ENCODE data around the gene NPAS3.

The NPAS3 gene

GRCh38 chr14:32906672-32907071 lies 32.0 kb upstream of the NPAS3 start:
- H3K27ac ChIP-seq: no peak overlapping the region
- ChIA-PET CTCF (no interaction called here), POLR2A (ENCODE audit: low non-redundant PET) (no interaction called here)
- no peak for DNase-seq (ENCODE audit: low spot score)
- TF ChIP-seq CTCF (conservative IDR thresholded peaks at IDR 0.05; ENCODE audit: low read depth): no peak

GRCh38 chr14:32908196-32909084 lies 30.2 kb upstream of the NPAS3 start:
- DNase-seq (ENCODE audit: low spot score): no peak
- H3K27ac ChIP-seq: no peak overlapping the region
- CTCF ChIA-PET: no interaction called here
- TF ChIP-seq CTCF (conservative IDR thresholded peaks at IDR 0.05; ENCODE audit: low read depth): no peak
- POLR2A ChIA-PET (ENCODE audit: low non-redundant PET): no interaction called here

- CTCF ChIA-PET: interaction anchor here (0.5 to 0.6 kb wide), 2 partner anchors 327 to 344 kb away, joined by 3 to 4 read pairs; no protein-coding TSS in a partner anchor
These were observed 25.0 kb upstream of the NPAS3 start for GRCh38 chr14:32913725-32914124.

GRCh38 chr14:32914391-32914790 lies 24.3 kb upstream of the NPAS3 start:
- POLR2A ChIA-PET (ENCODE audit: low non-redundant PET): no interaction called here
- DNase-seq (ENCODE audit: low spot score): no peak
- no peak for TF ChIP-seq CTCF (conservative IDR thresholded peaks at IDR 0.05; ENCODE audit: low read depth)
- H3K27ac ChIP-seq: no peak overlapping the region
- CTCF ChIA-PET: interaction anchor here (0.6 kb wide), 1 partner anchor 343 kb away, joined by 3 read pairs; no protein-coding TSS in a partner anchor

More at GRCh38 chr14:32913725-32914124, 25.0 kb upstream of the NPAS3 start:
- no peak for DNase-seq (ENCODE audit: low spot score)
- POLR2A ChIA-PET (ENCODE audit: low non-redundant PET): no interaction called here
- no peak for TF ChIP-seq CTCF (conservative IDR thresholded peaks at IDR 0.05; ENCODE audit: low read depth)
- H3K27ac ChIP-seq: no peak overlapping the region

- POLR2A ChIA-PET (ENCODE audit: low non-redundant PET): interaction anchor here (0.6 kb wide), 1 partner anchor 210 kb away, joined by 3 read pairs; no protein-coding TSS in a partner anchor
- CTCF ChIA-PET: interaction anchor here (0.7 kb wide), 1 partner anchor 134 kb away, joined by 4 read pairs; no protein-coding TSS in a partner anchor
These were observed 17.9 kb upstream of the NPAS3 start for GRCh38 chr14:32920696-32921276.

More at GRCh38 chr14:32920696-32921276, 17.9 kb upstream of the NPAS3 start:
- no peak for DNase-seq (ENCODE audit: low spot score)
- H3K27ac ChIP-seq: no peak overlapping the region
- TF ChIP-seq CTCF (conservative IDR thresholded peaks at IDR 0.05; ENCODE audit: low read depth): no peak

All from RWPE1 (cell line).